Activated CD4-positive, alpha-beta T cell treated with anti-CD3 and anti-CD28 coated beads for 24 hours (primary cell): ENCODE measurements around the gene PSMC6.
A peak's percentile ranks its signal among the peaks of the same experiment; 100 is the strongest.

Experiments used
- DNase-seq, 2 donors: peaks; one replicate each; pipeline ENCODE4 v3.0.0-alpha.2; 2020; ENCODE audit warnings: low read depth in 2 of 2

PSMC6 gene

DNA sequence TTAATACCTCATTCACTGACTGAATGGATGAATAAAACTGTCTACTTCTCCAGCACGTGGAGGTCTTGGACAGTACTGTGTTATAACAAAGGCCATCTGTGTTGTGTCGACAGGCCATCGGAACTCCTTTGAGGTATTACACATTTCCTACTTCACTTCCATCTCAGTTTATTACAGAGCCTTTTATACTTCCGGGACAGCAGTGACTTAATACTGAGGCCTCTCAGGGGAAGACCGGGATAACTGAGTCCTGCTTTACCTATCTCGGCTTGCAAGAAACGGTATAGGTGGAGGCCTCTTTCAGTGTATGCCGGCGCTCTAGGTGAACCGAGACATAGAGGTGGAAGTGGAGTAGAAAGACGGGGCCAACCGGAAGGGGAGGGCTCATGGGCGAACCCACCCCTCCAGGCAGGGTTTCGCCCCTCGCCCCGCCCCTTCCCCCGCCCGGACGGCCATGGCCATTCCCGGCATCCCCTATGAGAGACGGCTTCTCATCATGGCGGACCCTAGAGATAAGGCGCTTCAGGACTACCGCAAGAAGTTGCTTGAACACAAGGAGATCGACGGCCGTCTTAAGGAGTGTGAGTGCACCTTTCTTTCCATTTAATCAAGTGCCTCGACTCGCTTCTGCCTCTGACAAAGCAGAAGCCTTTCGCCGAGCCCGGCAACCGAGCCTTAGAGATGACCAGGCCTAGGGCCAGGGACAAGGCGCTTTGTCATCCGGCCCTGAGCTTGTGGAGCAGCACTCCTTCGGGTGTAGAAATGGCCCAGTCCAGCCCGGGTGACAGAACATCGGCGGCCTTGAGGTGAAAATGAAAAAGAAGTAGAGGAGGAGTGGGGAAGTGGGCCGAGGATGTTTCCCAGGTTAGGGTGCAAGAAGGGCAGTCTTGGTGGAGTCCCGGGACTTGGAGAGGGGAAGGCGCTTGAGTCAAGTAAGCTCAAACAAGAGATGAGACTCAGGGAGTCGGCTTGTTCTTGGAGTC is at the start of gene PSMC6:
Gene PSMC6, plus strand, starts transcription at position 477 of the 983 bp plus-strand sequence. Its CDS starts 20 bp downstream, at position 497.
- DNase-seq: peak; percentile 95

DNA sequence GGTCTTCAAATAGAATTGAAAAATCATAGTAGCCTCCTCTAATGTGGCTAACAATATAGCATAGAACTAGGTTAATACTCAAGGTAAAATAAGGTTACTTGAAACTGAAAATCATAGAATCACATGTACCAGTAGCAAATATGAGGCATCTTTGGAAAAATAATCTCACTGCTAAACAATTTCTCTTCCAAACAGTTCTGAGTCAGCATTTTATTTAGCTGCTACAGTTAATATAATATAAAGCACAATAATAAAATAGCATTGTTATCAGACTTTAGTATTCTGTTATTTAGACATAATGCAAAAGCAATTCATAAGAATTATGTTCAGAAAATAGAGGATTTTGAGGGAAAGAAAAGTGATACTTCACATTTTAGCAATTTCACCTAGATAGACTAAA is 46.7 kb upstream of the PSMC6 start:
- no peak for DNase-seq

DNA sequence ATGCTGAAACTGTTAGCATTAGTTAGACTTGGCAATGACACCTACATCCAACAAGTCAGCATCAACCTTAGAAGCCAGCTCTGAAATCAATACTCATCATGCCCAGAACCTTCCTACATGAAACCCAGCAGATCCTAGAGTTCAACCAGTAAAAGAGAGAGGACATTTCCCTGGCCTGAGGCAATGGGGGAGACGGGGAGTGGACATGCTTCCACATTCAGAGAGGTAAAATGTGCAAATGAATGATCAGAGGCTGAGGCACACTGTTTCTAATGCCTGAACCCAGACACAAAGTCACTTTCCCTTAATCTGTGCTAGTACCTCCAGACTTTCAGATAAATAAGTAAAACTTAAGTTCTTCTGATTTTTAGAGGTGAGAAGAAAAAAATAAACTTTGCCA is 46.2 kb upstream of the PSMC6 start:
- no peak for DNase-seq

DNA sequence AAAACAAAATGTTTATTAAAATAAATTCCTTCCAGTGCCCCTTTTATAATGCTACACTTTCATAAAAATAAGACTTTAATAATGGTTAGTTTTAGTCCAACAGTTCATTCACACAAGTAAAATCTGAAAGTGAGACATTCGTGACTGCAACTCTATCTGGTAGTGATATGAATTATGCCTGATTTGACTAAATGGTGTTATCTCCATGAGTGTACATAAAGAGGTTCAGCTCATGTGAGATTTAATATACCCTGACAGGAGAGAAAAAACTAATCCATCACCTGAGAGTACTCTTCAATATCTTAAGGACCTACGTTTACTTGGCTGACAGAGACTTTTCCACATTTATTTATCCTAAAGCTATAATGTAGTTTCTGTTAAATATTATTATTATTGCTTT is 45.7 kb upstream of the PSMC6 start:
- DNase-seq: no peak

DNA sequence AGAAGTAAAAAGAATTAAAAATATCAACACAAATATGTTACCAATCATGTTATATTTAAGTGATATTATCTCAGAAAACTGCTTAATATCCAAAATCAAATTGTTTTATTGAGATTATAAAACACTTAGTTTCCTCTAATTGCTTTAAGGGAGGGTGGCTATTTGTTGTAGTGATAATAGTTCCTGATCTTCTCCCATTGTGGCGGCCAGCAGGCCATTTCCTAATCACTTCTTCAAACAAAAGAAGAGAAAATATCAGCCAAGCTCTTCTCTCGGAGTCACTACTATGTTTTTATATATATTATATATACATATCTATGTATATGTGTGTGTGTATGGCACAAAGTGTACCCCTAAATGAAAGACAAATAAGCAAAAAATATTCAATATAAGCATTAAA is 43.1 kb upstream of the PSMC6 start:
- DNase-seq: no peak

DNA sequence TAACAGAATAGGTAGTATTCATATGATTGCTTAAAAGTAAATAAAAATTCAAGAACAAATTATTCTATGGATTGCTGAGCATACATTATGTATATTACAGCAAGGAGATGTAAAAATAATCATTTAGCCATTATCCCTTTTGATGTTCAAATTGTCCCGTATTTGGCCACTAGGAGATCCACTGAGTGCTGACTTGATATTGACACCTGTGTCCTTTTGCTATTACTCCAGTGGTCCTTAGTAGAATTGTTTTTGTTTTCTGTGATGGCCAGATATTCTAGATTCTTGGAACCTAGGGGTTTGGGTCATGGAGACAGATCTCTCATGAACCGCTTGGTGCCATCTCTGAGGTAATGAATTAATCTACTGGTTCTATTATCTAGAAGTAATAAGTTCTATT is 28.4 kb upstream of the PSMC6 start:
- DNase-seq: no peak

DNA sequence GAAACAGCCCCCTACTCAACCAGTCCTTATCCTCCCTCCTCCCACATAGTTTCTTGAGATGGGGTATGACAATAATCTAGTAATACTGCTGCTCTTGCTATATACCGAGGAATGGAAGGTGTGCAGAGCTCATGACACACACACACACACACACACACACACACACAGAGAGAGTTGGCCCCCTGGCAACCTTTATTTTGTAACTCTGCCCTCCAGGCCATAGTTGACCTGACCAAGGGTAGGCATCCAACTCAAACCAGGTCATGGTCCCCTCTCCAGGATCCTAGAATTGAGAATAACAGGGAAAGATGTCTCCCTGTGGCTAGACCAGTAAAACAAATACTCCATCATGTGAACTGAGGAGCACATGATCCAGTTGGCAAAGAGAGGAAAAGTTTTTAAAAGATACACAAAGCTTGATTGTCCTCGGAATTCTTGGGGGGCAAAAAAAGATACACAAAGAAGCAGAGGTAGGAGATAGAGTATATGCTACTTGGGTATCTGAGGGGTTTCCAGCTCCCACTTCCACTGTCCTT is 22.9 kb upstream of the PSMC6 start:
- no peak for DNase-seq

DNA sequence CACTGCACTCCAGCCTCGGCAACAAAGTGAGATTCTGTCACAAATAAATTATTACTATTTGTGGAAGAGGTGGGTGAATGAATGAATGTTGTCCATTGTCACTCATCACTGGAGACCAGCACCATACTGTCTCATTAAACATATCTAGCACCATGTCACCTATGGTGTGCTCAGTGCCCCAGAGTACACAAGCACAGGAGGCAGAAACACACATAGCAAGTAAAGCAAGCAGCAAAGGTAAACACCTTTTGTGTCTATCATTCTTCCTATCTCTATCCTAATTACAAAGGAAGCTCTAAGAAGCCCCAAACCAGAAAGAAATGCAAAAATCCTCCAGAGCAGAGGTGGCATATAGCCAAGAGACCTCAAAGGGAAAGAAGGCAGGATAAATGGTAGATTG is 20.8 kb upstream of the PSMC6 start:
- DNase-seq: no peak

DNA sequence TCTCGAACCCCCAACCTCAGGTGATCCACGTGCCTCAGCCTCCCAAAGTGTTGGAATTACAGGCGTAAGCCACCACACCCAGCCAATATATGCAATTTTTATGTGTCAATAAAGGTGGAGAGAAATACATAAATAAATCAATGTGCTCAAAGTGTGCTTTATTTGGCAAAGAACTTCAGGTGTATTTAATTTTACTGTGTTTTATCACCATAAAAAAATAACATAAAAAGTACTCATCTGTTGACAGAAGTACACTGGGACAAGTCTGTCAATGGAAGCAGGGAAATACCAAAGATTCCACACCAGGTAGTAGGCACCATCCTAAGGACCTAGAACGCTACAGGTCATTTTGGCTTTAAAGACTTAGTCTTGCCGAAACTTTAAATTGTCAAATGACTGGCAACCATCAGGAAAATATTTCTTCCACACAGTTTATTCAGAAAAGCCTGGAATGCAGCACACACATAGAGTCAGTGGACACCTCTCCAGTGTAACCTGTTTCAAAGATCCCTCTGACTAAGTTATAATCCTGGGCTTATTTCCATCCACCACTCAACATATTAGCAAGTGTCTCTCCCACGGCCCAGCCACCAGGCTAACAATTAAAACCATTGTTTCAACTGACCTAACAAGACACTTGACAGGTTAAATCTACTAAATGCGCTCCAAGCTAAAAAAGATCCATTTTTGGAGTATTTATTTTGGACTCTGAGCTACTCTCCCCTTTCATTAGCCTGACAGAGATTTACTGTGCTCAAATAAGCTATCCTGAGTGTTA is 15.8 kb upstream of the PSMC6 start:
- DNase-seq: no peak

DNA sequence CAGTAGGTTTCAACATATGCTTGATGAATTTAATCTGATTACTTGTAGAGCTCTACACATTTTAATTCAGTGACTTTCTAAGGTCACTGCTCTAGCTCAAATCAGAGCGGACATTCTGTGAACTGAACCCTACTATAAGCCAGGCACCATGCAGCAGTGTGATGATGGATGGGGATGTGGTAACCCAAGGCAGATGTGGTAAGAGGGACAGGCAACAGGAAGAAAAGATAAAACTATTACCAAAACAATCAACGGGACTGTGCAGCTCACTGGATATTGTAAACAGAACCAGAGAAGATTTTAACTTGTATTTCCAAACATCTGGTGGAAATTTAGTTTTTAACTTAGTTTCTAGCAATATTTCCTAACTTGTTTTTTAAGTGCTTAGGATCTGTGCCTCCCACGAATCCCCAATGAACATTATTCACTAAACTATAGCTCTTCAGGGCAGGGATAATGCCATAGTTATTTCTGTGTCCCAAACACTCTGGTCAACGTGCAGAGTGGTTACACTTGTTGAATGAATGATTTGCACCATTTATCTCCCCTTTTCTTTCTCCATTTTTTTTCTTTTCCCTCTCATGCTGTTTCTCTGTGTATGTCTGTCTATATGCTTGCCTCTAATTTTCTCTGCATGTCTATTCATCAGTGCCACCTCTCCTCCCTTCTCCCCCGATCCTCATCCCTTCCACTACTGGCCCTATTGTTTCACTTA is 14.6 kb upstream of the PSMC6 start:
- no peak for DNase-seq

DNA sequence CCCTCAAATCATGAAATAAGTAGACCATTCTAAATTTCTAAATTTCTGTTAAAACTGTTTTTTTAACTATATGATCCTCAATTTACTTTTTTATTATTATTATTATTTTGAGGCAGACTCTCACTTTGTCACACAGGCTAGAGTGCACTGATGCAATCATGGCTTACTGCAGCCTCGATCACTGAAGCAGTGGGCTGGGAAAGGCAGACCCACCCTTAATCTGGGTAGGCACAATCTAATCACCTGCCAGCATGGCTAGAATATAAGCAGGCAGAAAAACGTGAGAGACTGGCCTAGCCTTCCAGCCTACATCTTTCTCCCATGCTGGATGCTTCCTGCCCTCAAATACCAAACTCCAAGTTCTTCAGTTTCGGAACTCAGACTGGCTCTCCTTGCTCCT is 14.0 kb upstream of the PSMC6 start:
- no peak for DNase-seq

DNA sequence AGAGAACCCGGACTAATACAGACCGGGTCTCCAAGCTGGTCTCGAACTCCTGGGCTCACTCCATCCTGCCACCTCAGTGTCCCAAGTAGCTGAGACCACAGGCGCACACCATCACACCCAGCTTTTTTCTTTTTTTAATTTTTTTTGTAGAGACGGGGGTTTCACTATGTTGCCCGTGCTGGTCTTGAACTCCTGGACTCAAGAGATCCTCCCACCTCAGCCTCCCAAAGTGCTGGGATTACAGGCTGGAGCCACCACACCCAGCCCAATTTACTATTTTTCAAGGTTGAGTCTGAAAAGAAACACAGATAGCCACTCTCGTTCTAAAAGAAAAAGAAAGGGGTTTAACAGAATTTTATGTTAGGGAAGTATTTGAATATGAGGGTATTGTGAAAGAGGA is 13.5 kb upstream of the PSMC6 start:
- DNase-seq: no peak

DNA sequence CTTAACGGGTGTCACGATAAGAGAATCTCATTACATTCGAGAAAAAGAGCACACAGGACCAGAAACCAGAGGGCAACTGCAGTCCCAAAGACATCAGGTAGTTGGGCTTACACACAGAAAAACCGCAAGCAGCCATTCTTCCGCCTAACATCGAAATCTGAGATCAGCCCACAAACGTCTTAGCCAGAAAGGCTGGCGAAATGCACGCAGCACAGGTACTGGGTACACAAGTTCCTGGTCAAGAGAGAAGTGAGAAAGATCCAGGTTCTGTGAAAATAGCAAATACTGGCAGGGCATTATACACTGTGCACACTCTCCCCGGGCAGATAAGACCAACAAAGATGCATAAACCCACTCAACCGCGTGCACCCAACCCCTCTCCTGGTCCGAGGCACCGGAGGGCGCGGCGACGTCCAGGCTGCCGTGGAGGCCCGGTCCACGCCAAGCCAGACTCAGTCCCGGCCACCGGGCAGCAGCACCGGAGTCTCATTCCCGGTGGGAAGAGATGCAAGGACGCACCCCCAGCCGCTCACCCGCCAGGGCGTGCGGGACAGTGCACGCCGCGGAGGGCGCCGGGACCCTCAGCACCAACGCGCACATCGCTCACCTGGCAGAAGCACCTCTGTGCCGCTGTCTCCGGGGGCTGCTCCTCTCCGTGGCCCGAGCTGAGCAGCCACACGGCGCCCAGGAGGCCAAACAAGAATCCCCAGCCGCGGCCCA is 12.1 kb upstream of the PSMC6 start:
- DNase-seq: peak; percentile 22 to 43

DNA sequence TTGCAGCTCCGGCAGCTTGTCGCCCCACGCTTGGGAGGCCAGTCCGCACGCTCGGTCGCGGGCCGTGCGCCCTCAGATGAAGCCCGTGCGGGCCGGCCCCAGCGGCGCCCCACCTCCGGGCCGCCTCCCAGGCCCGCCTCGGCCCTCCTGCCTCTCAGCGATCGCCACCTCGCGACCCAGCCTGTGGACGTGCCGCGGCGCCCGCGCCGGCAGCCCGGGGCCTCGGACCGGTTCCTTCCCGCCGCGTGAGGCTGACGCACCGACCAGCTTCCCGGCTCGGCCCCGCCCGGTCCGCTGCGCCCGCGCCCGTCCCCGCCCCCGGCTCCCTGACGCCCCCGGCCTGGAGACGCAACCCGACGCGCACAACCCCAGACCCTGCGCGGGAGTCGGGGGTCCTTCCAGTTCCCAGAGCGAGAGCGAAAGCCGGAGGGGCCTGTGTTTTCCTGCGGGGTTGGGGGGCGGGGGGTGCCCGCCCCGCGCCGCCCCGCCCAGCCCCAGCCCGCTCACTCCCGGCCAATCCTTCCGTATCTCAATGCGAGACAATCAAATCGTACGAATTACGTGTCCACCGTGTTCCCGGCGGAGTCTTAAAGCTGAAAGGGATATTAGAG is 11.4 kb upstream of the PSMC6 start, which contains the start of gene ERO1A:
Gene ERO1A, minus strand, starts transcription at position 78 of the 611 bp plus-strand sequence. Its CDS starts 77 bp downstream, at position 1.
- DNase-seq: peak; percentile 35 to 58

DNA sequence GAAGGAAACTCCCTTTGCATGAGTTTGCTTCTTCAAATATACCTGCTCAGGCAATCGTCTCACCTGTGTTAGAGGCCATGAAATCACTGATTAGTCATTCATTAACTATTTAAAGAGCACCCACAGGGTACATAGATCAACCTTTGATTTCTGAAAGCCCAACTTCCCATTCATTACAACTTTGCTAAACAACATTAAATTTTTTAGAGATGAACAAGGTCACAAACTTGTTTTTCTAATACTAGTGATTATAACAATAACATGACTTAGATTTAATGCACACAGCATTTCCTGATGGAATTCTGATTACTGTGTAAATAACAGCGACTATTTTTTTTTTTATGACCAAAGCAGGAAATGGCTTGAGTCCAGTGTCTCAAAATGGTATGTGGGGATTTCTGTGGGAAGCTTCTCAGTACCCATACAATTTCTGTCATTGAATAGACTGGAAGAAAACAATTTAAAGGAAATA is 6.3 kb upstream of the PSMC6 start:
- no peak for DNase-seq

DNA sequence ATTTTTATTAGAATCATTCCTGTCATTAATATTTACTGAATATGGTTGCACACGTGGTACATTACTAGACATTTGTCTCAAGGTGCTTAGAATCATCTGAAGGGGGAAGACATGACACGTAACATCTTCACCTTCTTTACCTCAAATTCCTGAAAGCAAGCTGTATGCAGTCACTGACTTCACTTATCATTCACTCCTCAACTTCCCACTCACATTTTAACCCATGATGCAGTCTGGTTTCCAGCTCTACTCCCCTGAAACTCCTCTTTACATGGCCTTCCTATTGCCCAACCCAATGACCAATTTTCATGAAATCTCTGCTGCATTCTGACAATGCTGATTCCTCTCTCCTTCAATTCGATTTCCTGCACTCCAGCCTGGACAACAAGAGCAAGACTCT is 5.8 kb upstream of the PSMC6 start:
- DNase-seq: no peak

DNA sequence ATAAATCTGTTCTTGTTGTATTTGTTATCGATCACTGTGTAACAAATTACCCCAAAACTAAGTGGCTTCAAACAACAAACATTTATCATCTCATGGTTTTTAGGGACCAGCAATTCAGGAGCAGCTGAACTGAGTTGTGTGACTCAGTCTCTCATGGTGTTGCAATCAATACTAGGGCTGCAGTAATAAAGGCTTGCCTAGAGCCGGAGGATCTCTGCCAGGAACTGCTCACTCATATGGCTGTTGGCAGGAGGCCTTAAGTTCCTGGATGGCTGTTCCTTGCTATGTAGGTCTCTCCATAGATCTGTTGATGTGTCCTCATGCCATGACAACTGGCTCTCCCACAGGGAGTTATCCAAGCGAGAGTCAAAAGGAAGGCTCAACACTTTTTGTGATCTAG is 3.8 kb upstream of the PSMC6 start:
- DNase-seq: no peak

DNA sequence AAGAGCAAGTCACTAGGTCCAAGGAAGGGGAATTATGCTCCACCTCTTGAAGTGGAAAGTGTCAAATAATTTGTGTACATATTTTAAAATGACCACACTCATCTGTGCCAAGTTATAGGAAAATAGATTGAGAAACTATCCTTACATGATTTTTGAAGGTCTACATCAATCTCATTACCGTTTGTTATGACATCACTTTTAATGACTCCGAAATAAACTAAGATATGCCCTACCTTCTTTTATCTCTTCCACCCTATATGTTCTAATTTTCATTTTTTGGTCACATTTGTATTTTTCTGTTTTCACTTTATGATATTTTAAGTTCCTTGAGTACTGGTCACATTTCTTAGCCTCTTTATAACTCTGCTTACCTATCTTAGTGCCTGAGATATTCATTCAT is 3.3 kb upstream of the PSMC6 start:
- no peak for DNase-seq

DNA sequence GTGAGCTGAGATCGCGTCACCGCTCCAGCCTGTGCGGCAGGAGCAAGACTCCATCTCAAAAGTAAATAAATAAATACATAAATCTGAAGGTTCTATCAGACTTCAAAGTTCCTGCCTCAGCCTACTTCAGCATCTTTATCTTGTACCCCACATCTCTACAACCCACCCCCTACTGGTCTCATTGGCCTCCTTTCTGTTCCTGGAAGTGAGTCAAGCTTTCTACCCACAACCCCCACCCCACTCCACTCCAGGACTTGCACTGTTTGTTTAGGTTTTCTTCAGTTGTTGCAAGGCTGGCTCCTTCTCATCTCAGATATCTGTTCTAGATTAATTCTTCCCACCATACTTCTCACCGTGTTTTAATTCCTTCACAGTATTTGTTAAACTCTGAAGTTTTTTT is 714 bp upstream of the PSMC6 start:
- peak; percentile 20 to 22 for DNase-seq

DNA sequence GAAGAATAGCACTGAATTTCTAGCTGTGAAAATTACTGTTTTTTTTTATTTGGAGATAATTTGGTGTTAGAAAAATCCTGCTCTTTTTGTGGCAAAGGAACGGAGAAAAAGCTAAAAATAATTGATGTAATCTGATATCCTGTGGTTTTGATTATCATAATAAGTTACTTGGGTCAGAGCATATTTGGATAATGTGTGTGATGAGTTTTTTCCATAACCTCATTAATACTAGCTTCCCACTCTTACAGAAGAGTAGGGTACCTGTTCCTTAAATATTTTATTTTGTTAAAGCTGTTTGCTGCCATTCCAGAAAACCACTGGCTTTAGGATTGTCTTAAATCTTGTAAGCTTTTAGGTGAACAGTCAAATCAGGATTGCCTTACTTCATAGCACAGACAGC is 4.7 kb downstream of the PSMC6 start:
- no peak for DNase-seq

DNA sequence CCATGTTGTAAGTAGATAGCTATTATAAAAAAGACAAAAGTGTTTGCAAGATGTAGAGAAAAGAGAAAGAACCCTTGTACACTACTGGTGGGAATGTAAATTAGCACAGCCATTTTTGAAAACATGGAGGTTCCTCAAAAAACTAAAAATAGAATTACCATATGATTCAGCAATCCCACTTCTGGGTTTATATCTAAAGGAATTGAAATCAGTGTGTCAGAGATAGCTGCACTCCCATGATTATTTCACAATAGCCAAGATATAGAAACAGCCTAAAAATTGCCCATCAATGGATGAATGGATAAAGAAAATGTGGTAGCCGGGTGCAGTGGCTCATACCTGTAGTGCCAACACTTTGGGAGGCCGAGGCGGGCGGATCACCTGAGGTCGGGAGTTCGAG is 9.2 kb downstream of the PSMC6 start:
- no peak for DNase-seq
